Umbilical cord (tissue), 2 donors: ENCODE data around the gene TM7SF2. TPM values are rescaled to one million over a fixed set of nuclear protein-coding genes. Genes with fewer than 3 reads are reported as not detected.

Experiments used
- DNase-seq: peaks from one replicate; pipeline ENCODE4 v3.0.0-alpha.2; 2015; ENCODE audit warnings: low spot score
- total RNA-seq: library from RNA; depleted of rRNA; stranded (reverse); fragments of >200 nt; gene quantifications from one replicate; pipeline ENCODE4 v1.2.3, GENCODE V29; 2014; ENCODE audit warnings: low replicate concordance; ENCODE audit not compliant: insufficient read depth

Gene TM7SF2
- total RNA-seq, 1 donor from 2014 or later, result 15.2 TPM

- no peak for DNase-seq
Measured at GRCh38 chr11:65089621-65090020, 22.1 kb upstream of the TM7SF2 start.

- DNase-seq, result no peak
Measured at GRCh38 chr11:65090628-65091027, 21.0 kb upstream of the TM7SF2 start.

GRCh38 chr11:65095427-65095826 is 16.2 kb upstream of the TM7SF2 start:
- DNase-seq, result no peak

GRCh38 chr11:65095974-65096806 is 15.5 kb upstream of the TM7SF2 start, which contains the start of gene VPS51:
TSS of gene VPS51 (plus strand) at chr11:65096214. CDS start at chr11:65096251, 37 bp downstream.
- DNase-seq, result peak; percentile 92

GRCh38 chr11:65096926-65097325 is 14.7 kb upstream of the TM7SF2 start:
- no peak for DNase-seq

- no peak for DNase-seq
Measured at GRCh38 chr11:65100674-65101350, 10.9 kb upstream of the TM7SF2 start.

- no peak for DNase-seq
Measured at GRCh38 chr11:65102142-65103095, 9.3 kb upstream of the TM7SF2 start.

GRCh38 chr11:65103476-65103875 is 8.2 kb upstream of the TM7SF2 start:
- DNase-seq, result no peak

GRCh38 chr11:65104628-65105027 is 7.0 kb upstream of the TM7SF2 start:
- DNase-seq, result no peak

- DNase-seq, result no peak
Measured at GRCh38 chr11:65107078-65107477, 4.6 kb upstream of the TM7SF2 start.

- no peak for DNase-seq
Measured at GRCh38 chr11:65107751-65108468, 3.8 kb upstream of the TM7SF2 start.

GRCh38 chr11:65108469-65109123 is 3.1 kb upstream of the TM7SF2 start:
- DNase-seq, result no peak

- DNase-seq, result no peak
Measured at GRCh38 chr11:65109231-65110198, 2.2 kb upstream of the TM7SF2 start.

- peak; percentile 82 for DNase-seq
Measured at GRCh38 chr11:65110354-65110861, 1.3 kb upstream of the TM7SF2 start.

GRCh38 chr11:65111159-65111743 is 421 bp upstream of the TM7SF2 start:
- no peak for DNase-seq

GRCh38 chr11:65112546-65113360 is 1.1 kb downstream of the TM7SF2 start:
- no peak for DNase-seq

- DNase-seq, result peak; percentile 57
Measured at GRCh38 chr11:65113361-65113756, 1.7 kb downstream of the TM7SF2 start.

- DNase-seq, result no peak
Measured at GRCh38 chr11:65113839-65114238, 2.2 kb downstream of the TM7SF2 start.
